Right lobe of liver (tissue), 4 donors: ENCODE measurements around the gene RAP1GAP2.

Experiments used
- CTCF ChIP-seq, 4 donors: fragments of 200-600 bp in 3 of 4; fragments of 450-650 bp in 1 of 4; IDR thresholded peaks; one replicate each; pipeline versions ENCODE4 v1.5.1 to v1.8.0; 2016 to 2022; ENCODE audit warnings: antibody characterized with exemption in 4 of 4, mild to moderate bottlenecking in 2 of 4
- POLR2A ChIP-seq: fragments of 450-650 bp; IDR thresholded peaks from one replicate; pipeline ENCODE4 v1.6.1; 2017; ENCODE audit warnings: antibody characterized with exemption, mild to moderate bottlenecking
- donor health status: DM: no; HTN: no; CAD: no.
- donor health status: DM: no; HTN: no; CAD: no.
- donor health status: DM: no; HTN: yes; CAD: no.

- TF ChIP-seq POLR2A (no peak), CTCF (IDR thresholded peaks at IDR 0.05) (no peak)
Measured at GRCh38 chr17:2894782-2895181, 98.5 kb downstream of the RAP1GAP2 start.
